ENCODE data around the gene GREB1.

GRCh38 chr2:11633923-11634478, 100.2 kb downstream of the GREB1 start:
- TF ChIP-seq BHLHE40 (IDR thresholded peaks at IDR 0.05; ENCODE audit: low read length) (no peak), CBX1 (IDR thresholded peaks at IDR 0.05; ENCODE audit: low read depth) (no peak), ZNF280D (CRISPR knock-in tag; IDR thresholded peaks at IDR 0.05) (no peak), AFF4 (CRISPR knock-in tag; IDR thresholded peaks at IDR 0.05) (no peak), GABPA (IDR thresholded peaks at IDR 0.05; ENCODE audit: low read depth, low read length) (no peak), GABPA (CRISPR knock-in tag; IDR thresholded peaks at IDR 0.05; ENCODE audit: low read depth) (no peak), ZSCAN31 (CRISPR knock-in tag; IDR thresholded peaks at IDR 0.05; ENCODE audit: low read depth) (no peak), CTCF (CRISPR knock-in tag; IDR thresholded peaks at IDR 0.05) (no peak), SMC3 (IDR thresholded peaks at IDR 0.05; ENCODE audit: low read length) (no peak), AHR (CRISPR knock-in tag; IDR thresholded peaks at IDR 0.05) (no peak), JUN (CRISPR knock-in tag; IDR thresholded peaks at IDR 0.05) (no peak), RAD21 (CRISPR knock-in tag; IDR thresholded peaks at IDR 0.05) (no peak)
- TF ChIP-seq, protein P1, sequence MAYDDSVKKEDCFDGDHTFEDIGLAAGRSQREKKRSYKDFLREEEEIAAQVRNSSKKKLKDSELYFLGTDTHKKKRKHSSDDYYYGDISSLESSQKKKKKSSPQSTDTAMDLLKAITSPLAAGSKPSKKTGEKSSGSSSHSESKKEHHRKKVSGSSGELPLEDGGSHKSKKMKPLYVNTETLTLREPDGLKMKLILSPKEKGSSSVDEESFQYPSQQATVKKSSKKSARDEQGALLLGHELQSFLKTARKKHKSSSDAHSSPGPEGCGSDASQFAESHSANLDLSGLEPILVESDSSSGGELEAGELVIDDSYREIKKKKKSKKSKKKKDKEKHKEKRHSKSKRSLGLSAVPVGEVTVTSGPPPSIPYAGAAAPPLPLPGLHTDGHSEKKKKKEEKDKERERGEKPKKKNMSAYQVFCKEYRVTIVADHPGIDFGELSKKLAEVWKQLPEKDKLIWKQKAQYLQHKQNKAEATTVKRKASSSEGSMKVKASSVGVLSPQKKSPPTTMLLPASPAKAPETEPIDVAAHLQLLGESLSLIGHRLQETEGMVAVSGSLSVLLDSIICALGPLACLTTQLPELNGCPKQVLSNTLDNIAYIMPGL (CRISPR knock-in tag; IDR thresholded peaks at IDR 0.05; ENCODE audit: borderline replicate concordance in 1 of 2, low read depth in 1 of 2) = no peak

Data from HepG2 (cell line).